NCI-H1930 (cell line): ENCODE data around the gene ASTN2.
"Not testable (repeated sequence)": the region's sequence is repeated elsewhere in the genome, so short reads cannot be mapped to it uniquely, and the experiment has no call there.

Experiments
- DNase-seq, 2 experiments: peaks; one replicate each; lab custom pipeline; 2025; lab: John Stamatoyannopoulos, UW

The ASTN2 gene

DNA sequence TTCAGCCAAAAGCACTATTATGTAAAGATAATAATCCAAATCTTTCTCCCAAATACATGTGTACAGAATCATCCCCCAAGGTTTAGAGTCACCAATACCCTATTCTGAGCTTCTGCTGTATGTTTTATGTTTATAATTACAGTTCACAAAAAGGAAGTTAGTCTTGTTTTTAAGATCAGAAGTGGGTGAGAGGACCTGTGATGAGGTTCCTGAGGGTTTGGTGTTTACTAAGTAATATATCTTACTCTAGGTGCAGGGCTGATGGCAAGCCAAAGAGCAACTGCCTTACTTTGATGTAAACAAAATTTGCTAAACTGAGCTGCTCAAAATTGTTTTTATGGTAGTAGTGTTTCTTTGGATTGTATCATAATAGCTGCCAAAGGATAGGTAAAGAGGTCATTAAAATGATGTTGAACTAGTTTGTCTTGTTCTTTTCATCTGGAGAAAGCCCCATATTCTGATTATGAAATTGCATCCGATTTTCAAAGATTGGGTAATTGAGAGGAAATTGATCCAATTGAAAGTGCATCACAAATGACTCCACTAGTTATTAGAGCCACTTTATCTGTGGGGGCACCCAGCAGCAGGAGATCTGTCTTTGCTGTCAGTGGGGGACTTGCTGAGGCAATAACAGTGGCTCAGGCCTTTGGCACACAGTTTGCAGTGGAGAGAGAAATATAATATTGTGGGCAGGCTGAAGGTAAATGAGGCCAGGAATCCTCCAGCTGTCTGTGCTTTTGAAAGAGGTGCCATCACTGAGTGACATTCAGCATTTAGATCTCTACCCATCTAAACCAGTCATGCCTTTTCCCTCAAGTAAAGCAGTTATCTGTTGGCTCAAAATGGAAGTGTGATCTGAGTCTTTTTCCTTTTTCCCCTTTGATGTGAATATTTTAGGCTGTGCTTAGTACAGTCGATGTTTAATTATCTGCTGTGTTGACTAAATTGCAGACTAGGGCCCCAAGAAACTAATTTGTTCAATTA is 713.7 kb downstream of the ASTN2 start:
- no peak for DNase-seq

GRCh38 chr9:116700279-116700678 is 714.6 kb downstream of the ASTN2 start:
- no peak for DNase-seq

GRCh38 chr9:116697887-116698286 is 717.0 kb downstream of the ASTN2 start:
- DNase-seq: no peak

DNA sequence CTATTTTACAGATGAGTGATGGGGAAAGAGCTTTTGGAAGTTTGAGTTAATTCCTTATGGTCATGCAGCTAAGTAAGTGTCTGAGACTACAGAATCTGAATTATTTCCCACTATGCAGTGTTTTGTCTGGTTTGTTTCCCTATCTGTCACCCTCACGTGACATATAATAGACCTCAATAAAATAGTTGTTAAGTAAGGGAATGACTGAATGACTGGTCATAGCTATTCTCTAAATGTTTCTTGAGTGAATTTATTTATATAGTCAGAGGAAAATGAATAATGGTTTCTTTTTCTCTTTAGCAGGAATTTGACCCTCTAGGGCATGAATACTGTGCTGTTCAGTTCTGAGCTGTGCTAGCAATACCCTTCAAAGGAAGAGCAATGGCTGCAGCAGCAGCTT is 717.5 kb downstream of the ASTN2 start:
- DNase-seq: no peak

- DNase-seq: no peak
Measured at GRCh38 chr9:116695438-116695837, 719.4 kb downstream of the ASTN2 start.

DNA sequence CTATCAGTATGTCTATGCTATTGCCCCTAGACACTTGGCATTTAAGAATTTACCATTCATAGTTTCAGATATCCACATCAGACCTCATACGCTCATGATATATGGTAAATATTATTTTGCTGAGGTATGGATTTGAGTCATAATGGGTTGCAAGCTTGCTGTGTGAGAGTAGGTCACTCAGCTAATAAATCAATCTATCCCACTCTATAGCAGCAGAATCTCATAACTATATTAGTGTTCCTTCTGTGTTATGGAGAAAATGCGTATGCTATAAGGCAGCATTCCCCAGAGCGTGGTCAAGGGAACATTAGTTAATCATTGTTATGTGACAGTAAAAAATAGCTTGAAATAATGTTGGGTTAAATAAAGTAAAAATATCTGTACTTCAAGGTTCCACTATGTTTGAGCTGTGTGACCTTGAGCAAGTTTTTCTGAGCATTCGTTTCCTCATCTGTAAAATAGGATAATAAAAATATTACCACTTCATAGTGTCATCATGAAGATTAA is 720.0 kb downstream of the ASTN2 start:
- no peak for DNase-seq

DNA sequence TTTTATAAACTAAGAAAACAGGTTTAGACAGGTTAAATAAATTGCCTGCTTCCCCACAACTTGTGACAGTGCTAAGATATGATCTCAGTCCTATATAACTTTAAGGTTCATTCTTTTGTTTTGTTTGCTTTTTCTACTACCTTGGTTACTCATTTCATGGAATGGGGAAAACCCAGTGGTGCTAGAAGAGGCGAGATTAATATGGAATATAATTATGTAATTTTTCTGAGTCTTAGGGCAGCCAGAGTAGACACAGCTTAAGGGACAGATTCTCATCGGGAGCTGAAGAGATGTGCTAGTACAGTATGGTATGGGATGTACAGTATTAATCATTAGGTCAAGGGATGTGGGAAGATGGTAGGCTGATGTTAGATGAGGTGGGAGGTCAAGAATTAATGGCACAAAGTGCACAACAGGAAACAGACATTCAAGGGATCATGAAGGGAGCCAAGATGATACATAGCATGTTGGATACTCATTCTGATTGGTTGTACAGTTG is 721.6 kb downstream of the ASTN2 start:
- DNase-seq: no peak

GRCh38 chr9:116692616-116693015 is 722.2 kb downstream of the ASTN2 start:
- no peak for DNase-seq

- DNase-seq: no peak
Measured at GRCh38 chr9:116691607-116692006, 723.2 kb downstream of the ASTN2 start.

DNA sequence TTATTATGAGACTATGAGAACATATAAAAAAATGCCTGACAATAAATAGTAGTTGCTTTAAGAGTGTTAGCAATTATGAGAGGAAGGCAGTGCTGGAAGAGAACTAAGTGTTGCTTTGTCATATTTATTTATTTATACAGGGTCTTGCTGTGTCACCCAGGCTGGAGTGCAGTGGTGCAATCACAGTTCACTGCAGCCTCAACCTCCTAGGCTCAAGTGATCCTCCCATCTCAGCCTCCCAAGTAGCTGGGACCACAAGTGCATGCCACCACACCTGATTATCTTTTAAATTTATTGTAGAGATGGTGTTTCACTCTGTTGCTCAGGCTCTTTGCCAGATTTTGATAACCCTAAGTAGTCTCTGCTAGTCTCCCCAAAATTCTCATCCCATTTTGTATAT is 724.1 kb downstream of the ASTN2 start:
- DNase-seq: not testable (repeated sequence)

GRCh38 chr9:116689486-116690032 is 725.3 kb downstream of the ASTN2 start:
- DNase-seq: no peak

DNA sequence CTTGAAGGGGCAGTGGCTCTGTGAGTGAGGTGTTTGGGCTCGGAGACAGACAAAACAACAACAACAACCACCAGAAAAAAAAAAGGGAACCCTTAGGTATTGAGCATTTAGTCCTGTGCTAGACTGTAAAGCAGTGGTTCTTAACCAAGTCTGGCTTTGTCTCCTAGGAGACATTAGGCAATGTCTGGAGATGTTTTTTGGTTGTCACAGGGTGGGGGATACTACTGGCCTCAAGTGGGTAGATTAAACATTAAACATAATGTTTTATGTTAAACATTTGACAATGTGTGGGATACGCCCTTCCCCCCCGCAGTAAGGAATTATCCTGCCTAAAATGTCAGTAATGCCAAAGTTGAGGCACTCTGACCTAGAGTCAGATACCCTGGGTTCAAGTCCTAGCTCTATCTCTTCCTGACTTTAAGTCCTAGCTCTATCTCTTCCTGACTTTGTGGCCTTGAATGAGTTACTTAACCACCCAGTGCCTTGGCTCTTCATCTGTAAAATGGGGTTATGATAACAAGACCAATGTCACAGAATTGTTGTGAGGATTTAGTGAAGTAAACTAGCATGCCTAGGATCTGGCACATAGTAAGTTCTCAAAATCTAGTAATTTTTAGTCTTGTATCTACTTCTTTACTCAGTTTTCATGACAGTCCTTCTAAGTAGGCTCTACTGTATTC is 725.9 kb downstream of the ASTN2 start:
- no peak for DNase-seq

DNA sequence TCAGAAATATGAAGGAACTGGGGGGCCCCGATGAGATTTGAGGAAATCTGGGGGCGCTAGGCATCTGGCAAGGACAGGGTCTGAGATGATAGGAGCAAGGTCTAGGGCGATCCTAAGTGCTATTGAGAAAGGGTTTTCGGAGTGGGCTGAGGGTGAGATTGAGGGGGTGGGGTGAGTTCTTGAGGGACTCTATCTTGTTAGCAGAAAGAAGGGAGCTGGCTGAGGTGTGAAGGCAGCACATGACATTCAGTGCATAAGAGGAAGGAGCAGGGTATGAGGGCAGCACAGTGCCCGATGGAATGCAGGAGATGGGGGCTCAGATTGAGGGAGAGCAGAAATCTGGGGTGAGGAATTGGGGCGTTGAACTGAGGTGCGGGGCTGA is 727.1 kb downstream of the ASTN2 start:
- no peak for DNase-seq

DNA sequence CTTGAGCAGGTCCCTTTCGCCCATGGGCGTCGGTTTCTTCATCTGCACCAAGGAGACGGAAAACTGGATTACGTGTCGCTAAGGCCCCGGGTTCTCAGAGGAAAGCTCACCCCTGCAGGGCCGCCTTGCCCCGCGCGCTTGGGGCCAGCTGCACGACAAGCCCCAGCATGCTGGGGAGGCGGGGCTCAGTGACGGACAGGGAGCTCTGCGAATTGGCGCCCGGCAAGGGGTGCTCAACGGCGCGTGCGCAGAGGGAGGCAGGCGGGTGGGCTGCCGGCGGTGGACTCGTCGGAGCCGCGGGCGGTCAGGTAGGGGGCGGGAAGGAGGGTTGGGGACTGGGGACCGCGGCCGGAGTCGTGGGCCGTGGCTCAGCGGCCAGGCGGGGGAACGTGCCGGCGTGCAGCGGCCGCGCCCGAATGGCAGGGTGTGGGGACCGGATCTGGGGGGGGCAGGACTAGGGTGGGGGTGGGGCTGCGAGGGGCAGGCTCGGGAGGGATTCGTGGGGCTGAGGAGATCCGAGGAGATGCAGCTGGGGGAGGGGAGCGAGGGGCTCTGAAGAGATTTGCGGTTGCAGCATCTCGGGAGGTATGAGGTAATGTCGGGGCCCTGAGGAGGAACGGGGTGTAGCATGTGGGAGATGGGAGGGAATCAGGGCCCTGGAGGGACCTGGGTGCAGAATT is 727.6 kb downstream of the ASTN2 start, which contains the start of gene TRIM32:
TRIM32 (plus strand) TSS at position 232 of the 680 bp plus-strand sequence. CDS start 10,438 bp downstream, outside the sequence.
- peak; percentile 88 to 89 for DNase-seq

DNA sequence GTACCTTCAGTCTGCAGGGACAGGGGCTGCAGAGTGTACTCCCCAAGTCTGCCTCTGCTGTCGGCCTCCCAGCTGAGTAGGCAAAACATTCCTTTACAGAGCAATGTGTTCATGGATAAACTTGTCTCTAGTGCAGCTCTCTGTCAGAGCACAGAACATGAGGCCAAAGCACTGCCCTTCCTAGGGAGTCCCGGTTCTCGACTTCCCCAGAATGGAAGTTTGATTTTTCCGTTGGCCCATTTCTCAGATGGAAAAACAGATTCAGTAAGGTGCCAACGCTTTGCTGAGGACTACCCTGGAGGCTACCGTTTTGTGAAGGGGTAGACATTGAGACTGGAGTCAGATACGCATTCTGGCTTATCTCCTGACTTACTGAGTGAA is 728.2 kb downstream of the ASTN2 start:
- no peak for DNase-seq

GRCh38 chr9:116686135-116686534 is 728.7 kb downstream of the ASTN2 start:
- no peak for DNase-seq

DNA sequence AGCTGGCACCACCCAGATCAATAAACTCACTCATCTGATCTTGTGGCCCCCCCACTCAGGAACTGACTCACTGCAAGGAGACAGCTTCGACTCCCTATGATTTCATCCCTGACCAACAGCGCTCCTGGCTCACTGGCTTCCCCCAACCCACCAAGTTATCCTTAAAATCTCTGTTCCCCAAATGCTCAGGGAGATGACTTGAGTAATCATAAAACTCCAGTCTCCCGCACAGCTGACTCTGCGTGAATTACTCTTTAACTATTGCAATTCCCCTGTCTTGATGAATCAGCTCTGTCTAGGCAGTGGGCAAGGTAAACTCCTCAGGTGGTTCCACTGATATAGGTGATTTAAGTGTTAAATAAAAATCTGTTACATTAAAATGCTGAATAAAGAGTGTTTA is 729.7 kb downstream of the ASTN2 start:
- no peak for DNase-seq

GRCh38 chr9:116683535-116683934 is 731.3 kb downstream of the ASTN2 start:
- no peak for DNase-seq

DNA sequence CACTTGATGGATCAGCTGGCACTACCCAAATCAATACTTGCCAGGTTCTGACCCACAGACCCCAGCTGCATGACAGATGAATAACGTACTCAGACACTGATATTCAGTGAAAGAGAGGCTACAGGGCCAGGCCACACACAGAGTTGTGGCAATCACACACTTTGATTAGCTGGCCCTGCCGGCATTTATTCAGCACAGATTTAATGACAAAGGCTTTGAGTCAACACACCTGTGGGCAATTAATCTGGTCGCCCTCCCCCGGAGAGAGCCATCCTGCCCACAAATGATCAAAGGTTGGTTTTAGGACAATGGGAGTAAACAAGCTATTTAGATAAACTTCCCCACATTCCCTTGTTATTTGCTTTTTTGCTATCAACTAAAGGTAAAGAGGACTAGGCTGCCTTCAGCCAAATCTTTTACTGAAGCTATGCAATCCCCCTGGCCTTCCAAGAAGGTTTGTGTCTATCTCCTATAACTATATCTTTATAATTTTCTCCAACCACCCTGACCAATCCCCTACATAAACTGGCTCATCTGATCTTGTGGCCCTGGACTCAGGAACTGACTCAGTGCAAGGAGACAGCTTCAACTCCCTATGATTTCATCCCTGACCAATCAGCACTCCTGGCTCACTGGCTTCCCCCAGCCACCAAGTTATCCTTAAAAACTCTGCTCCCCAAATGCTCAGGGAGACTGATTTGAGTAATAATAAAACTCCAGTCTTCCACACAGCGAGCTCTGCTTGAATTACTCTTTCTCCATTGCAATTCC is 740.5 kb downstream of the ASTN2 start:
- DNase-seq: no peak

GRCh38 chr9:116673375-116673774 is 741.5 kb downstream of the ASTN2 start:
- DNase-seq: no peak

GRCh38 chr9:116671605-116672004 is 743.3 kb downstream of the ASTN2 start:
- DNase-seq: no peak
